Measurements from ENCODE around the gene SRPK1.

GRCh38 chr6:35842381-35842780 lies 78.5 kb downstream of the SRPK1 start:
- TF ChIP-seq POLR2AphosphoS5 (IDR thresholded peaks at IDR 0.05; ENCODE audit: borderline replicate concordance, low read depth, low read length) (no peak), EZH2 (IDR thresholded peaks at IDR 0.05) (no peak), FOXP2 (optimal IDR thresholded peaks at IDR 0.05; ENCODE audit: control extremely low read depth, extremely low read length, insufficient read depth) (no peak)

All from SK-N-MC (cell line).